ENCODE results near the gene XAB2. TPM values are rescaled to one million over a fixed set of nuclear protein-coding genes. Genes with fewer than 3 reads are reported as not detected.

Gene XAB2
- total RNA-seq, 1 donor from 2014 or later: 19.4 TPM

- DNase-seq (ENCODE audit: low read depth in 2 of 2): no peak
Observed at GRCh38 chr19:7612282-7613274, 16.8 kb downstream of the XAB2 start.

- DNase-seq (ENCODE audit: low read depth in 2 of 2): no peak
Observed at GRCh38 chr19:7611541-7612279, 17.6 kb downstream of the XAB2 start.

- no peak for DNase-seq (ENCODE audit: low read depth in 2 of 2)
Observed at GRCh38 chr19:7610491-7611240, 18.7 kb downstream of the XAB2 start.

GRCh38 chr19:7607874-7608560, 21.3 kb downstream of the XAB2 start:
- no peak for DNase-seq (ENCODE audit: low read depth in 2 of 2)

- DNase-seq (ENCODE audit: low read depth in 2 of 2): no peak
Observed at GRCh38 chr19:7607212-7607873, 22.0 kb downstream of the XAB2 start.

DNA sequence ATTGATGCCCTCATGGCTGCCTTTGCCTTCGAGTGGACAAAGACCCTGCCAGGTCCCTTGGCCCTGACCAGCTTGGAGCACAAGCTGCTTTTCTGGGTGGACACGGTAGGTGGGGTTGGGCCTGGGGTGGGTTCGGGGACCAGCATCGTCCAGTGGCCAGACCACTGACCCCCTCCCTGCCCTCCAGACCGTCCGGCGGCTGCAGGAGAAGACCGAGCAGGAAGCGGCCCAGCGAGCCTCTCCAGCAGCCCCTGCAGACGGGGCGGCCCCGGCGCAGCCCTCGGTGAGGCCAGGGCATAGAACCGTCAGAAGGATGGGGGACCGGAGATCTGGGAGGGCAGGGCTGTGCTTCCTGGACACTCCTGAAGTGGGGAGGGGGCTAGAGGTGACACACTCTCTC, 23.1 kb downstream of the XAB2 start:
- no peak for DNase-seq (ENCODE audit: low read depth in 2 of 2)

DNA sequence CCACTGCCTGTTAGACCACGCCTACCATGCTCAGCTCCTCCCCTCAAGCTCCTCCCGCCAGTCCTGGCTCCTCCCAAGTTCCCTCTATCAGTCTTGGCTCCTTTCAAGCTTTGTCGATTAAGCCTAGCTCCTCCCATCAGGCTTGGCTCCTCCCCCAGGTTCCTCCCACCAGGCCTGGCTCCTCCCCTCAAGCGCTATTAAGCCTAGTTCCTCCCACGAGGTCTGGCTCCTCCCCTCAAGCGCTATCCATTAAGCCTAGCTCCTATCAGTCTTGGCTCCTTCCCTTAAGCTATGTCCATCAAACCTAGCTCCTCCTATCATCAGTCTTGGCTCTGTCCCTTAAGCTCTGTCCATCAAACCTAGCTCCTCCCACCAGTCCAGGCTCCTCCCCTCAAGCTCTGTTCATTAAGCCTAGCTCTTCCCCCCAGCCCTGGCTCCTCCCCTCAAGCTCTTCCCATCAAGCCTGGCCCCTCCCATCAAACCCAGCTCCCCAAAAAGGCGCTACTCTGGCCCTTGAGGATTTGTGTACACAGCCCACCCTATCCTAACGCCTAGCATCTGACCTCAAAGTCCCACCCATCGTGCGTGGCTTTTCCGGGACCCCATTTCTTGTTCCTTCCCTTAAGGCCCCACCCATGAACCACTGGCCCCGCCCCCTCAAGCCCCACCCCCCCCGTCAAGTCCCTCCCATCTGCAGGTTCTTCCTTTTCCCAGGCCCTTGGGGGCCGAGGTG, 23.7 kb downstream of the XAB2 start:
- peak in 1 of 2 donors; percentile 44 for DNase-seq (ENCODE audit: low read depth in 2 of 2)

DNA sequence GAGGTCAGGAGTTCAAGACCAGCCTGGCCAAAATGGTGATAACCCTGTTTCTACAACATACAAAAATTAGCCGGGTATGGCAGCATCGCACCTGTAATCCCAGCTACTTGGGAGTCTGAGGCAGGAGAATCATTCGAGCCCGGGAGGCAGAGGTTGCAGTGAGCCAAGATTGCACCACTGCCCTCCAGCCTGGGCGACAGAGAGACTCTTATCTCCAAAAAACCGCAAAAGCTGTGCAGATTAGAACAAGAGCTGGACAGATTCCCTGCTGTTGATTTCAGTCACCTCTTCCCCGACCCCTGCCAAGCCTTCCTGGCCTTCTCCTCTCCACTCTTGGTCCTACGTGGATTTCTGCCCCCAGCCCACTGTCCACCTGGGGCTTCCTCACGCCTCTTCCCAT, 25.4 kb downstream of the XAB2 start:
- no peak for DNase-seq (ENCODE audit: low read depth in 2 of 2)

GRCh38 chr19:7602935-7603497, 26.3 kb downstream of the XAB2 start:
- no peak for DNase-seq (ENCODE audit: low read depth in 2 of 2)

GRCh38 chr19:7602240-7602934, 27.0 kb downstream of the XAB2 start:
- no peak for DNase-seq (ENCODE audit: low read depth in 2 of 2)

DNA sequence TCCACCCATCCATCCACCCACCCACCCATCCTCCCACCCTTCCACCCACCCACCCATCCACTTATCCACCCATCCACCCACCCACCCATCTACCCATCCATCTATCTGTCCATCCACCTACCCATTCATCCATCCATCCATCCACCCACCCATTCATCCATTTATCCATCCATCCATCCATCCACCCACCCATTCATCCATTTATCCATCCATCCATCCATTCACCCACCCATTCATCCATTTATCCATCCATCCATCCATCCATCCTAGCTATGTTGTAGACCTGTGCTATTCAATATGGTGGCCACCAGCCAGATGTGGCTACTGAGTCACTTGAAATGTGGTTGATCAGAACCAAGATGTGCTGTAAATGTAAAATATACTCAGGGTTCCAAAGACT, 28.6 kb downstream of the XAB2 start:
- no peak for DNase-seq (ENCODE audit: low read depth in 2 of 2)

GRCh38 chr19:7598180-7598579, 31.2 kb downstream of the XAB2 start:
- DNase-seq (ENCODE audit: low read depth in 2 of 2): no peak

- DNase-seq (ENCODE audit: low read depth in 2 of 2): no peak
Observed at GRCh38 chr19:7597689-7598088, 31.7 kb downstream of the XAB2 start.

GRCh38 chr19:7596211-7596937, 33.0 kb downstream of the XAB2 start:
- no peak for DNase-seq (ENCODE audit: low read depth in 2 of 2)

GRCh38 chr19:7595466-7596133, 33.7 kb downstream of the XAB2 start, which contains the start of gene CAMSAP3:
TSS of gene CAMSAP3 (plus strand) at chr19:7595863. CDS start at chr19:7596003, 140 bp downstream.
- DNase-seq (ENCODE audit: low read depth in 2 of 2): peak in 1 of 2 donors; percentile 17

- DNase-seq (ENCODE audit: low read depth in 2 of 2): no peak
Observed at GRCh38 chr19:7590256-7590655, 39.1 kb downstream of the XAB2 start.

DNA sequence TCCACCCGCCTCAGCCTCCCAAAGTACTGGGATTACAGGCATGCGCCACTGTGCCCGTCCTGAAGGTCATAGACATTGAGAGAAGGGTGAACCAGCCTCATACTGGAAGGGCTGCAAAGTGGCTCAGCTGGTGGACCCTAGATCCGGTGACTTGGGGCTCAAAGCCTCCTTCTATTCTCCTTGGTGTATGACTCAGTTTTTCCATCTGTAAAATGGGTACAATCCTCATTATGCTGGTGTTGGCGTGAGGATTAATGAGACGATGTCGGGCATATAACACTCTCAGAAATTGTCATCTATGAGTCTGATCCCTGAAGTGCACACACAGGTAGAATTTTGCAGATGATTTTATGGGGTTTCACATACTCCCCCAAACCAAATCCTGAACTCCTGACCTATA, 39.5 kb downstream of the XAB2 start:
- DNase-seq (ENCODE audit: low read depth in 2 of 2): no peak

GRCh38 chr19:7582446-7582845, 46.9 kb downstream of the XAB2 start:
- DNase-seq (ENCODE audit: low read depth in 2 of 2): no peak

Data from dermis microvascular lymphatic vessel endothelial cell (primary cell).